ENCODE measurements around the gene CRHBP. TPM values are rescaled to one million over a fixed set of nuclear protein-coding genes. Genes with fewer than 3 reads are reported as not detected.

Gene CRHBP
- total RNA-seq, 1 donor from 2014 or later: 4.7 TPM

- Mint-ChIP-seq H3K9me3 (ENCODE audit: unreplicated experiment) (no peaks in the 10 kb centered on the region), H3K4me3 (ENCODE audit: unreplicated experiment) (no peak overlapping the region), H3K27me3 (ENCODE audit: low read depth, unreplicated experiment) (peaks cover 1% of the 10 kb centered on the region), H3K4me1 (ENCODE audit: low read depth, unreplicated experiment) (peaks cover 18% of the 10 kb centered on the region), H3K36me3 (ENCODE audit: low read depth, unreplicated experiment) (no peaks in the 10 kb centered on the region), H3K27ac (ENCODE audit: unreplicated experiment) (no peak overlapping the region)
- Histone ChIP-seq H3K9ac (ENCODE audit: low read length) (no peak overlapping the region), H3K4me1 (ENCODE audit: insufficient read depth, low read length) (no peaks in the 10 kb centered on the region), H3K36me3 (ENCODE audit: insufficient read depth, low read length) (no peaks in the 10 kb centered on the region), H3K27me3 (ENCODE audit: insufficient read depth, low read length) (no peaks in the 10 kb centered on the region), H3K4me3 (ENCODE audit: insufficient read depth, low read depth, low read length) (no peak overlapping the region), H3K9me3 (ENCODE audit: insufficient read depth, low read depth, low read length) (no peaks in the 10 kb centered on the region), H4K20me1 (ENCODE audit: insufficient read depth, low read length) (no peaks in the 10 kb centered on the region), H2AFZ (ENCODE audit: low read depth, low read length) (no peak overlapping the region), H3K4me2 (ENCODE audit: low read length) (no peak overlapping the region), H3K27ac (ENCODE audit: low read depth, low read length) (no peak overlapping the region), H3K79me2 (ENCODE audit: insufficient read depth, low read length) (no peaks in the 10 kb centered on the region)
- FAIRE-seq (no peak), DNase-seq (ENCODE audit: low read depth) (peak; percentile 30)
- no peak for TF ChIP-seq CTCF (IDR thresholded peaks at IDR 0.05; ENCODE audit: insufficient read depth, low read depth, low read length)
- TF ChIP-seq EZH2 (IDR thresholded peaks at IDR 0.05; ENCODE audit: insufficient read depth, low read length): no peak
Measured at GRCh38 chr5:77003246-77003645, 50.4 kb downstream of the CRHBP start.

- H3K9ac ChIP-seq (ENCODE audit: low read length): no peak overlapping the region
- H2AFZ ChIP-seq (ENCODE audit: low read depth, low read length): no peak overlapping the region
- no peaks in the 10 kb centered on the region for H3K4me1 ChIP-seq (ENCODE audit: insufficient read depth, low read length)
- no peak overlapping the region for H3K4me3 ChIP-seq (ENCODE audit: insufficient read depth, low read depth, low read length)
- no peak overlapping the region for H3K27ac ChIP-seq (ENCODE audit: low read depth, low read length)
- Mint-ChIP-seq H3K27me3 (ENCODE audit: low read depth, unreplicated experiment) (peaks cover 1% of the 10 kb centered on the region), H3K4me3 (ENCODE audit: unreplicated experiment) (no peak overlapping the region), H3K4me1 (ENCODE audit: low read depth, unreplicated experiment) (peaks cover 13% of the 10 kb centered on the region), H3K9me3 (ENCODE audit: unreplicated experiment) (no peaks in the 10 kb centered on the region), H3K27ac (ENCODE audit: unreplicated experiment) (no peak overlapping the region), H3K36me3 (ENCODE audit: low read depth, unreplicated experiment) (no peaks in the 10 kb centered on the region)
- no peaks in the 10 kb centered on the region for H3K27me3 ChIP-seq (ENCODE audit: insufficient read depth, low read length)
- no peaks in the 10 kb centered on the region for H3K79me2 ChIP-seq (ENCODE audit: insufficient read depth, low read length)
- no peaks in the 10 kb centered on the region for H3K36me3 ChIP-seq (ENCODE audit: insufficient read depth, low read length)
- no peaks in the 10 kb centered on the region for H4K20me1 ChIP-seq (ENCODE audit: insufficient read depth, low read length)
- no peak for FAIRE-seq
- DNase-seq (ENCODE audit: low read depth): no peak
- TF ChIP-seq EZH2 (IDR thresholded peaks at IDR 0.05; ENCODE audit: insufficient read depth, low read length): no peak
- no peak for TF ChIP-seq CTCF (IDR thresholded peaks at IDR 0.05; ENCODE audit: insufficient read depth, low read depth, low read length)
- H3K4me2 ChIP-seq (ENCODE audit: low read length): no peak overlapping the region
- H3K9me3 ChIP-seq (ENCODE audit: insufficient read depth, low read depth, low read length): no peaks in the 10 kb centered on the region
Measured at GRCh38 chr5:77006124-77006523, 53.3 kb downstream of the CRHBP start.

- peaks cover 6% of the 10 kb centered on the region for H3K4me1 Mint-ChIP-seq (ENCODE audit: low read depth, unreplicated experiment)
- DNase-seq (ENCODE audit: low read depth) (no peak), FAIRE-seq (no peak)
- H3K27me3 ChIP-seq (ENCODE audit: insufficient read depth, low read length): no peaks in the 10 kb centered on the region
- TF ChIP-seq CTCF (IDR thresholded peaks at IDR 0.05; ENCODE audit: insufficient read depth, low read depth, low read length) (no peak), EZH2 (IDR thresholded peaks at IDR 0.05; ENCODE audit: insufficient read depth, low read length) (no peak)
- H3K79me2 ChIP-seq (ENCODE audit: insufficient read depth, low read length): no peaks in the 10 kb centered on the region
- no peak overlapping the region for H2AFZ ChIP-seq (ENCODE audit: low read depth, low read length)
- H3K36me3 ChIP-seq (ENCODE audit: insufficient read depth, low read length): no peaks in the 10 kb centered on the region
- H3K27ac ChIP-seq (ENCODE audit: low read depth, low read length): no peak overlapping the region
- no peak overlapping the region for H3K4me2 ChIP-seq (ENCODE audit: low read length)
- no peak overlapping the region for H3K27ac Mint-ChIP-seq (ENCODE audit: unreplicated experiment)
- H4K20me1 ChIP-seq (ENCODE audit: insufficient read depth, low read length): no peaks in the 10 kb centered on the region
- H3K9me3 Mint-ChIP-seq (ENCODE audit: unreplicated experiment): no peaks in the 10 kb centered on the region
- H3K4me1 ChIP-seq (ENCODE audit: insufficient read depth, low read length): no peaks in the 10 kb centered on the region
- H3K4me3 ChIP-seq (ENCODE audit: insufficient read depth, low read depth, low read length): no peak overlapping the region
- H3K9me3 ChIP-seq (ENCODE audit: insufficient read depth, low read depth, low read length): no peaks in the 10 kb centered on the region
- H3K4me3 Mint-ChIP-seq (ENCODE audit: unreplicated experiment): no peak overlapping the region
- peaks cover 1% of the 10 kb centered on the region for H3K27me3 Mint-ChIP-seq (ENCODE audit: low read depth, unreplicated experiment)
- no peak overlapping the region for H3K9ac ChIP-seq (ENCODE audit: low read length)
- no peaks in the 10 kb centered on the region for H3K36me3 Mint-ChIP-seq (ENCODE audit: low read depth, unreplicated experiment)
Measured at GRCh38 chr5:77008413-77008812, 55.6 kb downstream of the CRHBP start.

All from astrocyte (in vitro differentiated cells and primary cell).